HG02943 (cell line): Measurements from ENCODE around the gene RAB11FIP3.
A peak's percentile ranks its signal among the peaks of the same experiment; 100 is the strongest.
"Not testable (repeated sequence)": the region's sequence is repeated elsewhere in the genome, so short reads cannot be mapped to it uniquely, and the experiment has no call there.

Experiments used
- ATAC-seq: cut with Tn5 transposase; IDR thresholded peaks from one replicate; pipeline ENCODE4 v1.9.1; 2021; ENCODE audit warnings: mild to moderate bottlenecking, low read depth, moderate library complexity; ENCODE audit not compliant: unreplicated experiment

The RAB11FIP3 gene

DNA sequence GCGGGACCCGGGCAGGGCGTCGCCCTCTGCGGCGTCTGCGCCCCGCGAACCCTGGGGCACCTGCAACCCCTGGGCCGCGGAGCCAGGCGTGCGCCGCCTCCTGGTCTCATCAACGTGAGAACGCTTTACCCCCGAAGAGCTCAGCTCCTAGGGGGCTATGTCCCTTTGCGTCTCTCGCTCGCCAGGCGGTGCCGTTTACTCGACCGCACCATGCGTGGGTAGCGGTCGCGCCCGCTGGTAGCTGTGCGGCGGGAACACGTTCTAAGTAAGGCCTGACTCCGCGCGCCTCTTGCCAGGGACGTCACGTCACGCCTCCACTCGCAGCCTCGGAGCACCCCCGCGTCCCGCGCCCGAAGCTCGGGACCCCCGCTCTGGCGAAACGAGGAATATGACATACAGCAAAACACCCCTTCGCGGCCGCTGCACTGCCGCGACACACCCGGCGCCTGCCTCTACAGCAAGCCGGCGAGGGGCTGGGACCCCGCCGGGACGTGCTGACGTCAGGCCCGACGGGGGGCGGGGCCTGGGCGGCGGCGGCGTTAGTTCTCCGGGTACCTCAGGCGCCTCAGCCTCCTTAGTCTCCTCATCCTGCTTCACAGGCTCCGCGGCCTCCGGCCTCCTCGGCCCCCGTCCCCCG, at the start of gene RAB11FIP3:
Gene RAB11FIP3 (plus strand): TSS at position 568 of the 637 bp plus-strand sequence. CDS start 358 bp downstream, outside the sequence.
- ATAC-seq = peak; percentile 85

DNA sequence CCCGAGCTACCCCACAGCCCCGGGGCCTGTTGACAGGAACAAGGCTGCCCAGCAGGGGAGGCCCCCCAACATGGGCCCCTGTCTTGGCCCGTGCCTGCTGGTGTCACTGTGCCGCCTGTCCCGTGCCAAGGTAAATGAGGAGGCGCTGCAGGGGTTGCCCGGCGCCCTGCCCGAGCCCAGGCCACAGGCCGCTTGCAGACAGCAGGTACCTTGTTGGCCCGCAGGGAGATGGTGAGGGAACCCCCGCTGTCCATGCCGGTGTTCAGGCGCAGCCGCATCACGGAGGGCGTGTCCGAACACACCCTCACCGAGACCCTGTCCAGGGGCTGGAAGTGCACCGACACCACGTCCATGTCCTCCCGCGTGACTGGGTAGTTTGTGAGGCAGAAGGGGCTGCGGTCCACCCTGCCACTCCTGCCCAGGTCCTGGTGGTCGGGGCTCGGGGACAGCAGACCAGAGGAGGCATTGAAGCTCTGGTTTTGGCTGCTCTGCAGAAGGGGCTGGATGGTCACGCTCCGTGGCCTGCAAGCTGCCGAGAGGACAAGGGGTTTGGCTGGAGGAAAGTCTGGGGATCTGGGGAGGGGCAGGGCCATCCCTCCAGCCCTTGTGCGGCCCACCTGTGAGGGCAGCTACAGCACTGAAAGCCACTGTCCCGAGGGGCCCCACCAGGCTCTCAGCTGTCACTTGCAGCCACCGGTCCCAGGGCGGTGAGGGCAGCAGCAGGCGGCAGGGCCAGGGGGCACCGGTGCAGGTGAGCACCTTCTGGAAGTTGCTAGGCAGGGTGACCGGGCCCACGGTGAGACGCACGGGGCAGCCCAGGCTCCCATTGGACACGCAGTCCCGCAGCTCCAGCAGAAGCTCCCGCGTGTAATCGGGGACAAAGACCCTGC, 49.3 kb upstream of the RAB11FIP3 start:
- no peak for ATAC-seq

GRCh38 chr16:376817-377418, 48.5 kb upstream of the RAB11FIP3 start:
- no peak for ATAC-seq

- no peak for ATAC-seq
Observed at GRCh38 chr16:377419-377951, 48.0 kb upstream of the RAB11FIP3 start.

DNA sequence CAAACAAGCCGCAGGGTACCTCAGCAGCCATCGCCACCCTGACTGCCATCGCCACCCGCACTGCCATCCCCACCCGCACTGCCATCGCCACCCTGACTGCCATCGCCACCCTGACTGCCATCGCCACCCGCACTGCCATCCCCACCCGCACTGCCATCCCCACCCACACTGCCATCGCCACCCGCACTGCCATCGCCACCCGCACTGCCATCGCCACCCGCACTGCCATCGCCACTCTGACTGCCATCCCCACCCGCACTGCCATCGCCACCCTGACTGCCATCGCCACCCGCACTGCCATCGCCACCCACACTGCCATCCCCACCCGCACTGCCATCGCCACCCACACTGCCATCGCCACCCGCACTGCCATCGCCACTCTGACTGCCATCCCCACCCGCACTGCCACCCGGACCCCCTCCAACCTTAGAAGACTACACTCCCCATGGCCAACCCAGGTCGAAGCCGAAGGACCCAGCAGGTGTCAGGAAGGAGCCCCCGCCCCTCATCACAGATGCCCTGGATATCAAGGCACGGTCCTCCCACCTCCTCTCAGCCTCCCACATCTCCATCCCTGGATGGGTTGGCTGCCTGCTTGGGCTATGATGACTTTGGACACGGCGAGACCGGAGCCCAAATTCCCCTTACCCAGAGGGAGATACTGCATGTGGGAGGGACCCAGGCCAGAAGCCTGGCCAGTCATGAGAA, 47.2 kb upstream of the RAB11FIP3 start:
- ATAC-seq = not testable (repeated sequence)

DNA sequence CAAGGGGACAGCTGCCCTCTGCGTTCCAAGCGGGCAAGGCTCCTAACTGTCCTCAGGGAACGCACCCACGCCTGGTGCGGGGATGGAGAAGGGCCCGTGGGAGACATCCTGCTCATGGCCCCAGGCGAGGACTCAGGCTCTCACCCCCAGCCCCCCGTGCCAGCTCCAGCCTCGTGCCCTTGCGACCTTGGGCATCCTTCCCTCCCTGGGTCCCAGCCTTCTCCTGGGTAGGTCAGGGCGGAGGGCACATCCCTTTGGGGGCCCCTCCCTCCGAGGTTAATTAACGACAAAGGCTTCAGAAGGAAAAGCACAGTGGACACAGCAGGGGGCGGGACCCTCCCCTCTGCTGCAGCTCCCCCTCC, 46.6 kb upstream of the RAB11FIP3 start:
- no peak for ATAC-seq

GRCh38 chr16:379183-379960, 46.1 kb upstream of the RAB11FIP3 start:
- no peak for ATAC-seq

DNA sequence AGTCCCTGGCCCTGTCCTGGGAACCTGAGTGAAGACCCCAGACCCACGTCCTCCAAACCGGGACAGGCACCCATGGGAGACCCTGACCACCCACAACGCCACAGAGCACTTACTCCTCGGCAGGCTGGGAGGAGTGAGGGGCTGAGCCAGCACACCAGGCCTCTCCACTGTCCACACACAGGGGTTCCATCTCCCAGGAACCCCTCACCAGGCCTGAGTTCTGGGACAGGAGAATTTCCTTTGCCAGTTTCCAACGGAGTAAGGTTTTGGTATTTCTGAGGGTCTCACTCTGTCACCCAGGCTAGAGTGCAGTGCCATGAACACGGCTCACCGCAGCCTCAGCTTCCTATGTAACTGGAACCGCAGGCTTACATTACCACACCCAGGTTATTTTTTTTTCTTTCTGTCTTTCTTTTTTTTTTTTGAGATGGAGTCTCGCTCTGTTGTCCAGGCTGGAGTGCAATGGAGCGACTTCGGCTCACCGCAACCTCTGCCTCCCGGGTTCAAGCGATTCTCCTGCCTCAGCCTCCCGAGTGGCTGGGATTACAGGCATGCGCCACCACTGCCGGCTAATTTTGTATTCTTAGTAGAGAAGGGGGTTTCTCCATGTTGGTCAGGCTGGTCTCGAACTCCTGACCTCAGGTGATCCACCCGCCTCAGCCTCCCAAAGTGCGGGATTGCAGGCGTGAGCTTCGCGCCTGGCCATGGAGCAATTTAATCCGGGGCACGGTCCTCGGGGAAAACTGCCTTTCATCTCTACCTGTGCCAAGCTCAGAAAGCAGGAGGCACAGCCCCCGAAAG, 45.3 kb upstream of the RAB11FIP3 start:
- ATAC-seq = no peak

DNA sequence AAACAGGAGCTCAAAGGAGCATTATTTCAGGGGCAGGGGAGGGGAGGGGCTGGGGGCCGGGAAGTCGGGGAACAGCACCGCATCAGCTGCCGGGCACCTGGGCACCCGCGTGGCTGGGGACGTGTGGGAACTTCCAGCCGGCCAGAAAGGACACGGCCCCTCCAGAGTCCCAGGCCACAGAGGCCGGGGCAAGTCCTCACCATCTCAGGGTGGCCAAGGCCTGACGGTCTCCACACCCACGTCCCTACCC, 44.8 kb upstream of the RAB11FIP3 start:
- no peak for ATAC-seq

GRCh38 chr16:381012-381788, 44.2 kb upstream of the RAB11FIP3 start:
- peak; percentile 36 for ATAC-seq

DNA sequence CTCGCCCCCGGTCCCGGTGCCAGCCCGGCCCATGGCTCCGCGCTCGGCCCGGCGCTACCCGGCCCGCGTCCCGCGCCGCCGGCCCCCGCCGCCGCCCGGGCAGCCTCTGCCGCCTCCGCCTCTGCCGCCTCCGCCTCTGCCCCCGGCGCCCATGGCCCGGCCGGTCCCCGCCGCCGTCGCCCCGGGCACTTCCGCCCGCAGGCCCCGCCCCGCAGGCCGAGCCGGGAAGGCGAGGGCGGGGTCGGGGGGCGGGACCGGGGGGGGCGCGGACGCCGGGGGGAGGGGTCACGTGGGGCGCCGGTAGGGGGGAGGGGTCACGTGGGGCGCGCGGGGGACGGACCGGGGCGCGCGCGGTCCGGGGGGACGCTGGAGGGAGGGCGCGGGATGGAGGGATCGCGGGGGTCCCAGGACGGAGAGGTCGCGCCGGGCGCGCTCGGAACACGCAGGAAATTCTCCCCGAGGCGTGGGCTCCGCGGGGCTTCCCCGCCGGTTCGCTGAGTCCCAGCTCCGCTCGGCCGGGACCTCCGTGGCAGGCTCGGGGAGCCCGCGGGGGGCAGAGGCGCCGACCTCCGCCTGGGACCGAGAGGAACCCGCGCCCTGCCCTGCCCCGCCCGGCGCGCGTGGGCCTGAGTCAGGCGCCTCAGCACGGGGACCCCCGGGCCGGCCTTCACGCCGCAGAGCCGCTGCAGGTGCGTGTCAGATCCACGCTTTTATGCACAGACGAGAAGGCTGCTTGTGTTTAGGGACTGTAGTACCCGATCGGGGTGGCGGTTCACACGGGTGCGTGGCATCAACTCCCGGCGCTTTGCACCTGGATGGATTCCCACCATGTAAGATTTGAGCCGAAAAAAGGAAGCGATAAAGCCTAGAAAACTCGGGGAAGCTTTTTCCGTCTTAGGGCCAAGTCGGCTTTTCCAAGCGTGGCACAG, 43.4 kb upstream of the RAB11FIP3 start, which contains the start of gene PGAP6:
Gene PGAP6 (minus strand): TSS at position 190 of the 929 bp plus-strand sequence. CDS start 157 bp downstream, at position 33.
- ATAC-seq = peak; percentile 29

- ATAC-seq = no peak
Observed at GRCh38 chr16:383326-384051, 42.0 kb upstream of the RAB11FIP3 start.

DNA sequence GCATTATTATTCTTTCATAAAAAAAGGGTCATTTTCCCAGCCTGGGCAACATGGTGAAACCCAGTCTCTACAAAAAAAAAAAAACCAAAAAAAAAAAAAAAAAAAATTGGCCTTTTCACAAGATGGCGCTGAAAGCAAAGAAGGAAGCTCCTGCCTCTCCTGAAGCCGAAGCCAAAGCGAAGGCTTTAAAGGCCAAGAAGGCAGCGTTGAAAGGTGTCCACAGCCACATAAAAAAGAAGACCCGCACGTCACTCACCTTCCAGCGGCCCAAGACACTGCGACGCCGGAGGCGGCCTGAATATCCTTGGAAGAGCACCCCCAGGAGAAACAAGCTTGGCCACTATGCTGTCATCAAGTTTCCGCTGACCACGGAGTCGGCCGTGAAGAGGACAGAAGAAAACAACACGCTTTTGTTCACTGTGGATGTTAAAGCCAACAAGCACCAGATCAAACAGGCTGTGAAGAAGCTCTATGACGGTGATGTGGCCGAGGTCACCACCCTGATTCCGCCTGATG, 38.8 kb upstream of the RAB11FIP3 start:
- no peak for ATAC-seq

- ATAC-seq = not testable (repeated sequence)
Observed at GRCh38 chr16:387761-388666, 37.4 kb upstream of the RAB11FIP3 start.

- no peak for ATAC-seq
Observed at GRCh38 chr16:389352-389751, 36.1 kb upstream of the RAB11FIP3 start.
